NT2/D1 (cell line): ENCODE measurements around the gene MYO19.

Experiments
- SUZ12 ChIP-seq: IDR thresholded peaks from 2 replicates; pipeline ENCODE4 v1.6.1; 2011; ENCODE audit not compliant: insufficient read length, insufficient read depth; ENCODE audit errors: extremely low read depth
- YY1 ChIP-seq: IDR thresholded peaks from 2 replicates; pipeline ENCODE4 v1.6.1; 2011; ENCODE audit not compliant: insufficient read length, insufficient read depth
- ZNF274 ChIP-seq: IDR thresholded peaks from 2 replicates; pipeline ENCODE4 v1.6.1; 2011; ENCODE audit warnings: mild to moderate bottlenecking, low read depth, low read length

DNA sequence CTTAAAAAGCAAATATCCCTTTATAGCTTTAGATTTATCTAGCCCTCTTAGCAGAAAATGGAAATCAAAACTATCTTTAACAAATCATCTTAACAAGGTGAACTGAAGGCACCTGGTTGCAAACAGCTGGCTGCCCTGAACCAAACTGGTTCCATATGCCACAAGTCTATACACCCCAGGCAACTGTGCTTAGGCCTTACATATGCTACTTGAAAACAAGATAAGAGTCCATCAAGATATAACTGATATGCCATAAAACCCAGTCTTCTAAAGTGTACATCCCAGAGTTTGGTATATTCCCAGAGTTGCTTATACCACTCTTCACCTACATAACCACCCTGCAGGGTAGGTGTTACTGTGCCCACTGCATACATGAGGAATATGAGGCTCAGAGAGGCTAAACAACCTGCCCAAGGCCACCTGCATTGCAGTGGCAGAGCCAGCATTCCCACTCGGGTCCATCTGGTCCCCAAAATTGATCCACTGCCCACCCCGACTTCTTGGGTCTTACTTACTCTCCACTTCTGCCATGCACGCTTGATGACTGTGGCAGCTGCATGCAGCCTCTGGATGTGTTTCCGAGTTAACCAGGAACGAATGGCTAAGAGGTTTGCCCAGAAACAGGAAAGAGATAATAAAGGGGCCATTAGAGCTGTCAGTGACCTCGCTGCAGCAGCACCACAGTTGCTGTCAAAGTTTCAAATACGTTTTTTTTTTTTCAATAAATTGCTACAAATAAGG is 35.9 kb downstream of the MYO19 start:
- no peak for TF ChIP-seq ZNF274
- no peak for TF ChIP-seq SUZ12
- TF ChIP-seq YY1, result no peak
